CD4-positive, alpha-beta T cell treated with Interleukin-15 for 4 hours (primary cell): ENCODE results near the gene CHEK1.
A peak's percentile ranks its signal among the peaks of the same experiment; 100 is the strongest.

Source experiments
- DNase-seq: peaks from one replicate; pipeline ENCODE4 v3.0.0-alpha.2; 2020; ENCODE audit warnings: low spot score

Gene CHEK1

GRCh38 chr11:125626288-125626950, 1.5 kb downstream of the CHEK1 start:
- DNase-seq, result peak; percentile 38

- DNase-seq, result no peak
Observed at GRCh38 chr11:125627236-125627910, 2.4 kb downstream of the CHEK1 start.

- DNase-seq, result no peak
Observed at GRCh38 chr11:125637840-125638239, 12.9 kb downstream of the CHEK1 start.

- no peak for DNase-seq
Observed at GRCh38 chr11:125638315-125638714, 13.4 kb downstream of the CHEK1 start.

GRCh38 chr11:125645871-125646270, 20.9 kb downstream of the CHEK1 start:
- DNase-seq, result no peak

- DNase-seq, result no peak
Observed at GRCh38 chr11:125649465-125650166, 24.7 kb downstream of the CHEK1 start.

- no peak for DNase-seq
Observed at GRCh38 chr11:125662689-125663088, 37.7 kb downstream of the CHEK1 start.

GRCh38 chr11:125663910-125664309, 38.9 kb downstream of the CHEK1 start:
- no peak for DNase-seq

GRCh38 chr11:125667151-125667550, 42.2 kb downstream of the CHEK1 start:
- DNase-seq, result no peak

GRCh38 chr11:125670172-125670571, 45.2 kb downstream of the CHEK1 start:
- no peak for DNase-seq

- DNase-seq, result no peak
Observed at GRCh38 chr11:125671561-125671960, 46.6 kb downstream of the CHEK1 start.

- no peak for DNase-seq
Observed at GRCh38 chr11:125674210-125674609, 49.2 kb downstream of the CHEK1 start.

GRCh38 chr11:125675196-125675595, 50.2 kb downstream of the CHEK1 start:
- DNase-seq, result no peak

GRCh38 chr11:125679397-125679796, 54.4 kb downstream of the CHEK1 start:
- no peak for DNase-seq

GRCh38 chr11:125679837-125680236, 54.9 kb downstream of the CHEK1 start:
- DNase-seq, result no peak

GRCh38 chr11:125680747-125681146, 55.8 kb downstream of the CHEK1 start, which contains the start of gene ACRV1:
ACRV1 (minus strand) TSS chr11:125680847; CDS start chr11:125680780, 67 bp downstream.
- DNase-seq, result no peak

GRCh38 chr11:125685228-125685627, 60.3 kb downstream of the CHEK1 start:
- no peak for DNase-seq

GRCh38 chr11:125688066-125688465, 63.1 kb downstream of the CHEK1 start:
- no peak for DNase-seq

- no peak for DNase-seq
Observed at GRCh38 chr11:125688632-125689031, 63.7 kb downstream of the CHEK1 start.

GRCh38 chr11:125689274-125689859, 64.4 kb downstream of the CHEK1 start:
- no peak for DNase-seq

GRCh38 chr11:125690006-125690405, 65.0 kb downstream of the CHEK1 start:
- DNase-seq, result no peak

- DNase-seq, result no peak
Observed at GRCh38 chr11:125692887-125693286, 67.9 kb downstream of the CHEK1 start.

- DNase-seq, result no peak
Observed at GRCh38 chr11:125694951-125695350, 70.0 kb downstream of the CHEK1 start.
